Muscle of leg (tissue), 11 donors: ENCODE data around the gene FGFRL1. TPM values are rescaled to one million over a fixed set of nuclear protein-coding genes. Genes with fewer than 3 reads are reported as not detected.

Experiments used
- DNase-seq: peaks from one replicate; pipeline ENCODE4 v3.0.0; 2013
- H3K27ac ChIP-seq: one replicate; pipeline ENCODE4 v1.5.1; 2013; ENCODE audit warnings: mild to moderate bottlenecking, low read length, control low read depth
- H3K27me3 ChIP-seq: one replicate; pipeline ENCODE4 v1.6.1; 2013; ENCODE audit warnings: low read length; ENCODE audit not compliant: control insufficient read depth, insufficient read depth
- H3K36me3 ChIP-seq: one replicate; pipeline ENCODE4 v1.6.1; 2013; ENCODE audit warnings: low read length; ENCODE audit not compliant: control insufficient read depth, insufficient read depth
- H3K4me1 ChIP-seq: one replicate; pipeline ENCODE4 v1.6.1; 2013; ENCODE audit warnings: low read length; ENCODE audit not compliant: control insufficient read depth, insufficient read depth
- H3K4me3 ChIP-seq: one replicate; pipeline ENCODE4 v1.5.1; 2013; ENCODE audit warnings: low read length, control low read depth
- H3K9me3 ChIP-seq: replicated peaks from 2 replicates; pipeline ENCODE4 v1.6.1; 2013; ENCODE audit warnings: low read depth, low read length; ENCODE audit not compliant: control insufficient read depth
- WGBS: methylation state at CpG from one replicate; pipeline ENCODE4 v1.1.5; 2013; ENCODE audit warnings: missing lambda C conversion rate; ENCODE audit not compliant: insufficient coverage; 5-methylcytosine and 5-hydroxymethylcytosine counted together
- polyA plus RNA-seq, 8 donors: library from polyadenylated mRNA; unstranded; fragments of 120-200 nt; gene quantifications; one replicate each; pipeline versions ENCODE4 v1.2.1 to v1.2.3, GENCODE V29; 2013; ENCODE audit warnings: inconsistent platforms in 1 of 8, low replicate concordance in 1 of 8; ENCODE audit not compliant: insufficient read length in 8 of 8, insufficient read depth in 1 of 8
- total RNA-seq: library from RNA; stranded (reverse); fragments of 120-200 nt; gene quantifications from one replicate; pipeline ENCODE4 v1.2.4, GENCODE V29; 2013

The FGFRL1 gene
- total and polyA plus RNA-seq, 9 donors: 90.4 to 203 (median 170) TPM

- no peak overlapping the region for H3K4me3 ChIP-seq
- H3K36me3 ChIP-seq: no peaks in the 10 kb centered on the region
- no peaks in the 10 kb centered on the region for H3K9me3 ChIP-seq
- peaks cover 89% of the 10 kb centered on the region for H3K4me1 ChIP-seq
- WGBS: 71% methylated on average over 16 of the region's 21 CpGs
- peaks cover 24% of the 10 kb centered on the region for H3K27me3 ChIP-seq
- no peak overlapping the region for H3K27ac ChIP-seq
- DNase-seq: no peak
Measured at GRCh38 chr4:1040344-1041146, 29.1 kb downstream of the FGFRL1 start.

- Histone ChIP-seq H3K27ac (peak overlapping the region; percentile 13), H3K27me3 (peaks cover 27% of the 10 kb centered on the region), H3K9me3 (no peaks in the 10 kb centered on the region), H3K36me3 (no peaks in the 10 kb centered on the region), H3K4me1 (peaks cover 83% of the 10 kb centered on the region), H3K4me3 (no peak overlapping the region)
- DNase-seq: peak; percentile 91
- 32% methylated on average over 31 of the region's 36 CpGs for WGBS
Measured at GRCh38 chr4:1041147-1041935, 29.9 kb downstream of the FGFRL1 start.

GRCh38 chr4:1041936-1042330, 30.5 kb downstream of the FGFRL1 start:
- H3K9me3 ChIP-seq: no peaks in the 10 kb centered on the region
- 34% methylated on average over 3 of the region's 8 CpGs for WGBS
- H3K4me3 ChIP-seq: no peak overlapping the region
- peaks cover 28% of the 10 kb centered on the region for H3K27me3 ChIP-seq
- no peak overlapping the region for H3K27ac ChIP-seq
- DNase-seq: no peak
- H3K36me3 ChIP-seq: no peaks in the 10 kb centered on the region
- peaks cover 80% of the 10 kb centered on the region for H3K4me1 ChIP-seq

- Histone ChIP-seq H3K36me3 (no peaks in the 10 kb centered on the region), H3K4me3 (no peak overlapping the region), H3K27ac (no peak overlapping the region), H3K4me1 (peaks cover 80% of the 10 kb centered on the region), H3K9me3 (no peaks in the 10 kb centered on the region), H3K27me3 (peaks cover 34% of the 10 kb centered on the region)
- WGBS: 85% methylated on average over 2 of the region's 17 CpGs
- no peak for DNase-seq
Measured at GRCh38 chr4:1042352-1043055, 31.1 kb downstream of the FGFRL1 start.

GRCh38 chr4:1043162-1043561, 31.7 kb downstream of the FGFRL1 start:
- H3K4me1 ChIP-seq: peaks cover 80% of the 10 kb centered on the region
- 54% methylated on average over 7 of the region's 7 CpGs for whole genome bisulfite sequencing
- no peak overlapping the region for H3K4me3 ChIP-seq
- H3K36me3 ChIP-seq: no peaks in the 10 kb centered on the region
- no peak for DNase-seq
- H3K27me3 ChIP-seq: peaks cover 40% of the 10 kb centered on the region
- no peak overlapping the region for H3K27ac ChIP-seq
- no peaks in the 10 kb centered on the region for H3K9me3 ChIP-seq

GRCh38 chr4:1043651-1044468, 32.4 kb downstream of the FGFRL1 start:
- H3K27ac ChIP-seq: no peak overlapping the region
- DNase-seq: peak; percentile 93
- H3K36me3 ChIP-seq: no peaks in the 10 kb centered on the region
- H3K27me3 ChIP-seq: peaks cover 47% of the 10 kb centered on the region
- 24% methylated on average over 26 of the region's 36 CpGs for WGBS
- H3K4me1 ChIP-seq: peaks cover 74% of the 10 kb centered on the region
- no peaks in the 10 kb centered on the region for H3K9me3 ChIP-seq
- no peak overlapping the region for H3K4me3 ChIP-seq

- H3K9me3 ChIP-seq: no peaks in the 10 kb centered on the region
- H3K36me3 ChIP-seq: no peaks in the 10 kb centered on the region
- WGBS: 79% methylated on average over 12 of the region's 12 CpGs
- no peak overlapping the region for H3K27ac ChIP-seq
- peaks cover 54% of the 10 kb centered on the region for H3K27me3 ChIP-seq
- no peak overlapping the region for H3K4me3 ChIP-seq
- DNase-seq: peak; percentile 31
- peaks cover 66% of the 10 kb centered on the region for H3K4me1 ChIP-seq
Measured at GRCh38 chr4:1044469-1045192, 33.2 kb downstream of the FGFRL1 start.

- H3K9me3 ChIP-seq: no peaks in the 10 kb centered on the region
- peaks cover 61% of the 10 kb centered on the region for H3K4me1 ChIP-seq
- peaks cover 60% of the 10 kb centered on the region for H3K27me3 ChIP-seq
- no peak overlapping the region for H3K4me3 ChIP-seq
- no peaks in the 10 kb centered on the region for H3K36me3 ChIP-seq
- peak; percentile 5 for DNase-seq
- 84% methylated on average over 14 of the region's 14 CpGs for WGBS
- H3K27ac ChIP-seq: no peak overlapping the region
Measured at GRCh38 chr4:1045193-1045594, 33.8 kb downstream of the FGFRL1 start.

- WGBS: 80% methylated on average over 26 of the region's 36 CpGs
- Histone ChIP-seq H3K9me3 (no peaks in the 10 kb centered on the region), H3K27ac (no peak overlapping the region), H3K27me3 (peaks cover 64% of the 10 kb centered on the region), H3K4me1 (peaks cover 56% of the 10 kb centered on the region), H3K36me3 (no peaks in the 10 kb centered on the region), H3K4me3 (no peak overlapping the region)
- peak; percentile 4 for DNase-seq
Measured at GRCh38 chr4:1045595-1046201, 34.3 kb downstream of the FGFRL1 start.
